Measurements from ENCODE around the gene KRTAP26-1. TPM values are rescaled to one million over a fixed set of nuclear protein-coding genes. Genes with fewer than 3 reads are reported as not detected.

The KRTAP26-1 gene
- total RNA-seq, 3 donors from 2014 or later = not detected

DNA sequence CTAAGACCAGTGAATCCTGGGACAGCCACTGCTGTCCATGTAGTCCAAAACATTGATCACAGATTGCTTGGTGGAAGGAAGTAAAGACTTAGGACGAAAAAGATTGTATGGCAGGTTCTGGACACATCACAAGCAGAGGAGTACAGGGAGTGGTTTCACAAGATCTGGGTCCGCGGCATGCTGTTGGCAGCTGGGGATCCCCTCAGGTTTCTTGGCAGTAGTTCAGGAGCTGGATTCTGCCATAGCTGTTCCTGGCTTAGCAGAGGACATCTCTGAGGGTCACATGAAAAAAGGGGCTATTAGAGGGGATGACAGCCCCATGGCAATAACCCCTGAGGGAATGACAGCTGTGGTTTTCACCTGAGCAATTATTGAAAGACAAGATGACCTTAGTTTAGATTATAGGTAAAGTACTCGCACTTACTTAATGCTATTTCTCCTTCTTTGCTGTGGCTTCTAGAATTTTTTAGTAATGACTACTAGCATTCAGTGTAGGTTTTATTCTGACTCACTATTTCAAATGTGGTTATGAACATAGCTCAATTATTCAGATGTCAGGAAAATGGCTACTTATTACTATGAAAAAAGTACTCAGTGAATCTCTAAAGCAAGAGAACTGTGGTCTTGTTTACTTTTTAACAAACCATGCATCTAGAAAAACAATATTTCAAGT, 9.2 kb upstream of the KRTAP26-1 start:
- H3K9me3 Mint-ChIP-seq = peaks cover 14% of the 10 kb centered on the region
- no peaks in the 10 kb centered on the region for H3K36me3 Mint-ChIP-seq (ENCODE audit: insufficient read depth)
- no peaks in the 10 kb centered on the region for H3K27me3 Mint-ChIP-seq (ENCODE audit: low read depth)
- no peak for ATAC-seq
- H3K4me3 Mint-ChIP-seq = no peak overlapping the region
- DNase-seq = no peak
- no peaks in the 10 kb centered on the region for H3K4me1 Mint-ChIP-seq (ENCODE audit: low read depth)

DNA sequence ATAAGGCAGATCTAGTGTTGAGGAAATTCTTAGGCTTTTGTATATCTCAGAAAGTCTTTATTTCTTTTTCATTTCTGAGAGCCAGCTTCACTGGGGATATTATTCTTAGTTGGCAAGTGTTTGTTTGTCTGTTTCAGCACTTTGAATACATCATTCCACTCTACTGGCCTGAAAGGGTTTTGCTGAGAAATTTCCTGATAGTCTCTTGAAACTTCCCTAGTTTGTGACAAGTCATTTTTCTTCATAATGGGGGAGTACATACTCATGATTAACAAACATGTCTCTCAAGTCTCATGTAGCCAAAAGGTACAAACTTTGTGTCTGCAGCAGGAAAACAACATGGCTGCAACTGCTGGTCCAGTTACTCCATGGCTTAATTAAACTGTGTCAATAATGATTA, 6.3 kb upstream of the KRTAP26-1 start:
- no peaks in the 10 kb centered on the region for H3K4me1 Mint-ChIP-seq (ENCODE audit: low read depth)
- no peaks in the 10 kb centered on the region for H3K27me3 Mint-ChIP-seq (ENCODE audit: low read depth)
- no peaks in the 10 kb centered on the region for H3K36me3 Mint-ChIP-seq (ENCODE audit: insufficient read depth)
- ATAC-seq (no peak), DNase-seq (no peak)
- no peak overlapping the region for H3K4me3 Mint-ChIP-seq
- peaks cover 14% of the 10 kb centered on the region for H3K9me3 Mint-ChIP-seq

DNA sequence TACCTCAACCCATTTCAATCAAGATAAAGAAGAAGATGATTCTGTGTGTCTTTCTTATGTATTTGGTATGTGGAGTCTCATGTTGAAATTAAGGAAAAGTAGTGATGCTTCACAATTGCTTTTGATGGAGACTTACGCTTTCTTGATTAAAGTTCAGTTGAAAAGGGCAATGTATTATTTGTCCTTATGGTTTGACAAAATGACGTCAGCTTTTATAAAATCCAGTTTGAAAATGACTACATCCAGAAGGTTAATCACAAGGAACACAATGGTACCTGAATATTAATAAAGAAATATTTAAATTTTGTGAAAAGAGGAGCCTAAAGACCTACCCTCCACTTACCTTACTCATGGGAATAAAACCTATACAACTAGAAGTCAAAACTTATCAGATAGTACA, 4.4 kb downstream of the KRTAP26-1 start:
- Mint-ChIP-seq H3K4me3 (no peak overlapping the region), H3K27me3 (ENCODE audit: low read depth) (no peaks in the 10 kb centered on the region), H3K36me3 (ENCODE audit: insufficient read depth) (no peaks in the 10 kb centered on the region), H3K9me3 (no peaks in the 10 kb centered on the region), H3K4me1 (ENCODE audit: low read depth) (no peaks in the 10 kb centered on the region)
- DNase-seq = no peak
- no peak for ATAC-seq

DNA sequence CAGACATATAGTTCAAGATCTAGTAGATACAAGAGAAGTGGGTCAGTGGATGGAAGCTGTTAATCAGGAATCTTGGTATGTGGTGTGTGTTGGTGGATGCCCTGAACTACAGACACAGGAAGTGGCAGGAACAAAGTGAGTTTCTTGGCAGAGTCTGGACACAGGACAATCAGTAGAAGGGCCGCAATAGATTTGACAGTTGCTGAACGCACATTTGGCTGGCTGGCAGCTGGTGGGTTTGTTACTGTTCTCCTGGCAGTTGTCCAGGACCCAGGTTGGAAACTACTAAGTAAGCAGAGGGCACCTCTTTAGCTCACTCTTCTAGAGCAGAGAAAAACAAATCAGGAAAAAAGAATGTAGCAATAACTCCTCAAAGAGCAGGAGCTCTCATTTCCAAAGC, 13.2 kb downstream of the KRTAP26-1 start:
- DNase-seq (no peak), ATAC-seq (no peak)
- Mint-ChIP-seq H3K9me3 (no peaks in the 10 kb centered on the region), H3K4me1 (ENCODE audit: low read depth) (no peaks in the 10 kb centered on the region), H3K4me3 (no peak overlapping the region), H3K36me3 (ENCODE audit: insufficient read depth) (no peaks in the 10 kb centered on the region), H3K27me3 (ENCODE audit: low read depth) (no peaks in the 10 kb centered on the region)

DNA sequence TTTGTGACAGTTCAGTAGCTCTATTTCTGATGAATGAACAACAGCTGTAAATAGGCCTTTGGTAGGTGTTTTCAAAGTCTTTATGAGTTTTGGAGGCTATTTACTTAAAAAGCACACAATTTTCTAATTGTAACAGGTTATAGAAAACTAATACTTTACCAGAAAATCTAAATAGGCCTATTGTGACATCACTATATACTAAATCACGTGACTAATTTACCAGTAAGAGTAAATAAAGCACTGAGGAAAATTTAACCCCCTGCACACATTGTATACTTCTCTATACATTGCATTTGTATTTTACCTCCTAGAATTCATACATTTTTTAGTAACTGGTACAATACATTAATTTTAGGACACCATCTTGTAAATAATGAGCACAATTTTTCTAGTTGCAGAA, 15.0 kb downstream of the KRTAP26-1 start:
- H3K4me3 Mint-ChIP-seq = no peak overlapping the region
- no peaks in the 10 kb centered on the region for H3K36me3 Mint-ChIP-seq (ENCODE audit: insufficient read depth)
- DNase-seq = no peak
- no peaks in the 10 kb centered on the region for H3K4me1 Mint-ChIP-seq (ENCODE audit: low read depth)
- H3K9me3 Mint-ChIP-seq = peaks cover 11% of the 10 kb centered on the region
- no peak for ATAC-seq
- no peaks in the 10 kb centered on the region for H3K27me3 Mint-ChIP-seq (ENCODE audit: low read depth)

DNA sequence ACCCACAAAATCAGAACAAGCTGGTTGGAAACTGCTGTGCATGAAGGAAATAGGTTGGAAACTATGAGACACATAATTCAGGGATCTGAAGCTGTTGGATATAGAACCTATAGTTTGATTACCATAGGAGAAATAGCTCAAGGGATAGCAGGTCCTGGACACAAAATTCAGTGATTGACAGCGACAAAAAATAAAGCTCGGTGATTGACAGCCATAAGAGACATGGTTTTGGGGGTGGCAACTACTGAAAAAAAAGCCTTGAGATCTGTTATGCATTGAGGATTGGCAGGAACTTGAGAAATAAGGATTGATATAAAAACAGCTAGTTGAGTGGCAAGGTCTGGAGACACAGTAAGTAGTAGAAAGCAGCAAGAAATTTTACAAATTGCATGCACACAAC, 30.9 kb downstream of the KRTAP26-1 start, which contains the start of gene KRTAP25-1:
Gene KRTAP25-1 (minus strand): TSS at position 300 of the 400 bp plus-strand sequence. CDS start 24 bp downstream, at position 276.
- DNase-seq (no peak), ATAC-seq (no peak)
- Mint-ChIP-seq H3K9me3 (no peaks in the 10 kb centered on the region), H3K4me1 (ENCODE audit: low read depth) (no peaks in the 10 kb centered on the region), H3K36me3 (ENCODE audit: insufficient read depth) (no peaks in the 10 kb centered on the region), H3K4me3 (no peak within 1 kb of the TSS), H3K27me3 (ENCODE audit: low read depth) (no peaks in the 10 kb centered on the region)

DNA sequence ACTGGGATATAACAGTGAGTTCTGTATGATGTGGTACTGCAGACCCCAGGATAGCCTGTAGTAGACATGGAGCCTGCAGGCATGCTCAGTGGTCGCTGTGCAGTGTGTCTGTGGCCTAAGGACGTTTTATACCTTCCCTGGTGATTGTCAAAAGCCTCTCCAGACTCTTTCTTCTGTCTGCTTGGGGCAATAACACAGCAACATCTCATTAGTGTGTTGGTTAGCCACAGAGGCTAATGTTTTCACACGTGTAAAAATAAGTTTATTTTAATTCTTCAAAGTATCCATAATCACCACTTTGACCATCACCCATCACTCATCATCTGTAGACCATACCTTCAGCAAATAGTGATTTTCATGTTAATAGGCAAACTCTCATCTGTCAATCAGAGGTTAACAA, 37.3 kb downstream of the KRTAP26-1 start, which contains the start of gene KRTAP24-1:
Gene KRTAP24-1 (minus strand): TSS at position 101 of the 400 bp plus-strand sequence. CDS start 18 bp downstream, at position 83.
- ATAC-seq = no peak
- H3K4me1 Mint-ChIP-seq (ENCODE audit: low read depth) = no peaks in the 10 kb centered on the region
- H3K9me3 Mint-ChIP-seq = no peaks in the 10 kb centered on the region
- H3K27me3 Mint-ChIP-seq (ENCODE audit: low read depth) = peaks cover under 1% of the 10 kb centered on the region
- H3K36me3 Mint-ChIP-seq (ENCODE audit: insufficient read depth) = no peaks in the 10 kb centered on the region
- no peak for DNase-seq
- no peak within 1 kb of the TSS for H3K4me3 Mint-ChIP-seq

DNA sequence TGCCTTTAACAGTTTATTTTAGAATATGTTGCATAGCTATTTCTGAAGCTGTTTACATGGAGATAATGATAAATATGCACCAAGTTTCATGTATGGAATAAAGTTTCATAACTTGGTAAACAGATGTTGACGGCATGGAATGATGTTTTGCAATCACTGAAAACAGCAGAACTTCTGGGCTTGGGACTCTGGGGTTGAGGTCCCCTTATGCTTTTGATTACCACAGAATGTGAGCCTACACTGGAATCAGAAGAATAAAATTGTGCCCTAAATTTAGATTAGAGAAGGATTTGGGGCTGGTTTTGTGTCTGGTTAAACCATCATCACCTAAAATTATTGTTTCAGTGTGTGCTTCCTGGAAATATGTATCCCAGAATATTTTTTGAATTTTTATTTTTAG, 48.5 kb downstream of the KRTAP26-1 start:
- DNase-seq (no peak), ATAC-seq (no peak)
- no peaks in the 10 kb centered on the region for H3K4me1 Mint-ChIP-seq (ENCODE audit: low read depth)
- H3K36me3 Mint-ChIP-seq (ENCODE audit: insufficient read depth) = no peaks in the 10 kb centered on the region
- H3K27me3 Mint-ChIP-seq (ENCODE audit: low read depth) = peaks cover 3% of the 10 kb centered on the region
- H3K4me3 Mint-ChIP-seq = no peak overlapping the region
- H3K9me3 Mint-ChIP-seq = no peaks in the 10 kb centered on the region

DNA sequence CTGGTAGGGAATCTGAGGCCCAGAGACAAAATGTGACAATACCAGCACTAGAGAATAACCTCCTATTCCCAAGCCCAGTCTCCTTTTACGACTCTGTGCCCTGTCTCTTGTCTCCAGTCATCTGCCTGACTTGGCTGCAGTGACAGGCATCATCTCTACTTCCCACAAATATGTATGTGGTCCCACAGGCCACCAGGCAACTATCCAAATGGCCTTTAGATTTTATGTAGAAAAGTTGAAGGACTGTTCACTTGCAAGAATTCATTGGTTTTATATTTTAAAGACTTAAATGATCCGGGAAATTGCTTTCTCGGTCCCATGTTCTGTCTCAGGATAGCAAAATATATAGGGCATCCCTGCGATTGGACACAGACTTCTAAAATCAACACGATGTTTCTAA, 49.0 kb downstream of the KRTAP26-1 start:
- Mint-ChIP-seq H3K9me3 (no peaks in the 10 kb centered on the region), H3K4me1 (ENCODE audit: low read depth) (no peaks in the 10 kb centered on the region), H3K4me3 (no peak overlapping the region), H3K36me3 (ENCODE audit: insufficient read depth) (no peaks in the 10 kb centered on the region), H3K27me3 (ENCODE audit: low read depth) (peaks cover 3% of the 10 kb centered on the region)
- DNase-seq (no peak), ATAC-seq (no peak)

DNA sequence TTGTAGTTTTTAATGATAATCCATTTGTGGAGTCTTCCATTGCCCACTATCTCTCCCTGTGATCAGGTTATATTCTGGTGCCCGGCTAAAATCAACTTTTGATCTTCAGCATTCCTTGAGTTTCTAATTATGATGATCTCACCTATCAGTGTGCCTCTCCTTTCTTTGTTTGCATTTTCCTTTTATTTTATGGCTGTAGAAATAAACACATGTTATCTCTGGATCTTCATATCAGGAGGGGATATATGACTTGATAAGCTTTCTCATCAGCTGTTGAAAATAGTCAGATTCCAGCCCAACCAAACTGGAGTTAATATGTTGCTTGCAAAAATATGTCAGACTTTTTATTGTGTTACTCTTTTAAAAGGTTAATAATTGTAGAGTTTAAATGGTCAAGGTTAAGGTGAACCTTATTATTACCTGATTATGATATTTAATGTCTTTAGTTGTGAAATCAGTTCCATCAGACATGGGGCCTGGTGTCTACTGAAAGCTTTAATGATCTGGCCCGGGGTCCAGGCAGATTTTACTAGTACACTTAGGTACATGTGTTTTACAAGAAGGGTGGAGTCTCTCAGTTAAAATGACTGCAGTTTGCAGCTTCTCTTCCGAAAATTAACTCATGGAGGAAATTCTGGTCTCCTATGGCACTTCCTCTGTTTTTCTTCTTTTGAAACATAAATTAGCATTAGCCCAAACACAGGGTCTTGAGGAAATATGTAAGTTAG, 50.1 kb downstream of the KRTAP26-1 start:
- peaks cover 3% of the 10 kb centered on the region for H3K27me3 Mint-ChIP-seq (ENCODE audit: low read depth)
- H3K4me3 Mint-ChIP-seq = no peak overlapping the region
- no peak for ATAC-seq
- H3K4me1 Mint-ChIP-seq (ENCODE audit: low read depth) = no peaks in the 10 kb centered on the region
- no peaks in the 10 kb centered on the region for H3K9me3 Mint-ChIP-seq
- no peak for DNase-seq
- no peaks in the 10 kb centered on the region for H3K36me3 Mint-ChIP-seq (ENCODE audit: insufficient read depth)

Other genes with a start within 250 kb of the KRTAP26-1 start
- not detected for gene CLDN17, start 153.5 kb downstream of the KRTAP26-1 start, total RNA-seq
- gene CLDN8, start 104.2 kb downstream of the KRTAP26-1 start, total RNA-seq = not detected
- gene KRTAP24-1, start 37.4 kb downstream of the KRTAP26-1 start, total RNA-seq = not detected
- not detected for gene KRTAP25-1, start 30.8 kb downstream of the KRTAP26-1 start, total RNA-seq
- gene KRTAP27-1, start 17.4 kb upstream of the KRTAP26-1 start, total RNA-seq = not detected
- gene KRTAP23-1, start 28.3 kb upstream of the KRTAP26-1 start, total RNA-seq = not detected
- not detected for gene KRTAP13-2, start 52.0 kb upstream of the KRTAP26-1 start, total RNA-seq
- gene KRTAP13-1, start 75.7 kb upstream of the KRTAP26-1 start, total RNA-seq = not detected
- gene KRTAP13-3, start 105.6 kb upstream of the KRTAP26-1 start, total RNA-seq = not detected
- gene KRTAP13-4, start 109.9 kb upstream of the KRTAP26-1 start, total RNA-seq = not detected
- not detected for gene KRTAP15-1, start 120.0 kb upstream of the KRTAP26-1 start, total RNA-seq
- not detected for gene KRTAP19-1, start 160.1 kb upstream of the KRTAP26-1 start, total RNA-seq
- not detected for gene KRTAP19-2, start 167.1 kb upstream of the KRTAP26-1 start, total RNA-seq
- not detected for gene KRTAP19-3, start 171.7 kb upstream of the KRTAP26-1 start, total RNA-seq
- not detected for gene KRTAP19-4, start 176.8 kb upstream of the KRTAP26-1 start, total RNA-seq
- not detected for gene KRTAP19-5, start 181.8 kb upstream of the KRTAP26-1 start, total RNA-seq
- not detected for gene KRTAP19-6, start 221.5 kb upstream of the KRTAP26-1 start, total RNA-seq
- not detected for gene KRTAP19-7, start 241.0 kb upstream of the KRTAP26-1 start, total RNA-seq

All from activated T-cell treated with anti-CD3 and anti-CD28 coated beads, Interleukin-2, amount 50 U/mL, for 4 hours (primary cell).